GM13977 (cell line): ENCODE results near the gene ZBTB32.
"Not testable (repeated sequence)": the region's sequence is repeated elsewhere in the genome, so short reads cannot be mapped to it uniquely, and the experiment has no call there.

Source experiments
- DNase-seq: peaks from one replicate; pipeline ENCODE4 v3.0.0; 2012; ENCODE audit warnings: low spot score
- in situ Hi-C: fragments of 300-500 bp; cut with MboI; formaldehyde crosslinking; loops from one replicate; pipeline ENCODE4 v1.12.0; 2022; ENCODE audit warnings: low sequenced_read_pairs, low pct_unique_long_range_greater_than_20kb, mixed read lengths, inconsistent platforms; ENCODE audit not compliant: unreplicated experiment
- TF ChIP-seq, protein P1 (sequence below): IDR thresholded peaks from 2 replicates; pipeline ENCODE4 v1.5.1; 2012; ENCODE audit warnings: mild to moderate bottlenecking, control low read depth; ENCODE audit not compliant: insufficient read depth; ENCODE audit errors: extremely low read depth, missing control alignments

Gene ZBTB32

DNA sequence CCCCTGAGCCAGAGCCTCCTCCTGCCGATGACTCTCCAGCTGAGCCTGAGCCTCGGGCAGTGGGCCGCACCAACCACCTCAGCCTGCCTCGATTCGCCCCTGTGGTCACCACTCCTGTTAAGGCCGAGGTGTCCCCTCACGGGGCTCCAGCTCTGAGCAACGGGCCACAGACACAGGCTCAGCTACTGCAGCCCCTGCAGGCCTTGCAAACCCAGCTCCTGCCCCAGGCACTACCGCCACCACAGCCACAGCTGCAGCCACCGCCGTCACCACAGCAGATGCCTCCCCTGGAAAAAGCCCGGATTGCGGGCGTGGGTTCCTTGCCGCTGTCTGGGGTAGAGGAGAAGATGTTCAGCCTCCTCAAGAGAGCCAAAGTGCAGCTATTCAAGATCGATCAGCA, 17.0 kb downstream of the ZBTB32 start:
- TF ChIP-seq, protein P1, sequence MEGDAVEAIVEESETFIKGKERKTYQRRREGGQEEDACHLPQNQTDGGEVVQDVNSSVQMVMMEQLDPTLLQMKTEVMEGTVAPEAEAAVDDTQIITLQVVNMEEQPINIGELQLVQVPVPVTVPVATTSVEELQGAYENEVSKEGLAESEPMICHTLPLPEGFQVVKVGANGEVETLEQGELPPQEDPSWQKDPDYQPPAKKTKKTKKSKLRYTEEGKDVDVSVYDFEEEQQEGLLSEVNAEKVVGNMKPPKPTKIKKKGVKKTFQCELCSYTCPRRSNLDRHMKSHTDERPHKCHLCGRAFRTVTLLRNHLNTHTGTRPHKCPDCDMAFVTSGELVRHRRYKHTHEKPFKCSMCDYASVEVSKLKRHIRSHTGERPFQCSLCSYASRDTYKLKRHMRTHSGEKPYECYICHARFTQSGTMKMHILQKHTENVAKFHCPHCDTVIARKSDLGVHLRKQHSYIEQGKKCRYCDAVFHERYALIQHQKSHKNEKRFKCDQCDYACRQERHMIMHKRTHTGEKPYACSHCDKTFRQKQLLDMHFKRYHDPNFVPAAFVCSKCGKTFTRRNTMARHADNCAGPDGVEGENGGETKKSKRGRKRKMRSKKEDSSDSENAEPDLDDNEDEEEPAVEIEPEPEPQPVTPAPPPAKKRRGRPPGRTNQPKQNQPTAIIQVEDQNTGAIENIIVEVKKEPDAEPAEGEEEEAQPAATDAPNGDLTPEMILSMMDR, result no peak
- in situ Hi-C loops, result no loop called here
- DNase-seq, result no peak

GRCh38 chr19:35722461-35722860, 18.1 kb downstream of the ZBTB32 start:
- TF ChIP-seq, protein P1, result no peak
- in situ Hi-C loops, result no loop called here
- no peak for DNase-seq

GRCh38 chr19:35722897-35723296, 18.5 kb downstream of the ZBTB32 start:
- TF ChIP-seq, protein P1, result no peak
- in situ Hi-C loops, result no loop called here
- no peak for DNase-seq

- in situ Hi-C loops, result no loop called here
- TF ChIP-seq, protein P1, result no peak
- DNase-seq, result no peak
Measured at GRCh38 chr19:35723671-35724070, 19.3 kb downstream of the ZBTB32 start.

DNA sequence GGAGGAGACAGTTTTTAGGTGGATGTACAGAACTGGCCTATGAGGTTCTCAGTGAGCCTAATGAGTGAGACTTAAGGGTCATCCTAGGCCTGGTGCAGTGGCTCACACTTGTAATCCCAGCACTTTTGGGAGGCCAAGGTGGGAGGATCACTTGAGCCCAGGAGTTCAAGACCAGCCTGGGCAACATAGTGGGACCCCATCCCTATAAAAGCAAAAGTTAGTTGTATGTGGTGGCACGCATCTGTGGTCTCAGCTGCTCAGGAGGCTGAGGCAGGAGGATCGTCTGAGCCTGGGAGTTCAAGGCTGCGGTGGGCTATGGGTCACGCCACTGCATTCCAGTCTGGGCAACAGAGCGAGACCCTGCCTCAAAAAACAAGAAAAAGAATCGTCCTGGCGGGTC, 19.8 kb downstream of the ZBTB32 start:
- in situ Hi-C loops, DNase-seq: not testable (repeated sequence)

GRCh38 chr19:35724560-35724959, 20.2 kb downstream of the ZBTB32 start:
- TF ChIP-seq, protein P1, result no peak
- DNase-seq, result no peak
- in situ Hi-C loops, result no loop called here

DNA sequence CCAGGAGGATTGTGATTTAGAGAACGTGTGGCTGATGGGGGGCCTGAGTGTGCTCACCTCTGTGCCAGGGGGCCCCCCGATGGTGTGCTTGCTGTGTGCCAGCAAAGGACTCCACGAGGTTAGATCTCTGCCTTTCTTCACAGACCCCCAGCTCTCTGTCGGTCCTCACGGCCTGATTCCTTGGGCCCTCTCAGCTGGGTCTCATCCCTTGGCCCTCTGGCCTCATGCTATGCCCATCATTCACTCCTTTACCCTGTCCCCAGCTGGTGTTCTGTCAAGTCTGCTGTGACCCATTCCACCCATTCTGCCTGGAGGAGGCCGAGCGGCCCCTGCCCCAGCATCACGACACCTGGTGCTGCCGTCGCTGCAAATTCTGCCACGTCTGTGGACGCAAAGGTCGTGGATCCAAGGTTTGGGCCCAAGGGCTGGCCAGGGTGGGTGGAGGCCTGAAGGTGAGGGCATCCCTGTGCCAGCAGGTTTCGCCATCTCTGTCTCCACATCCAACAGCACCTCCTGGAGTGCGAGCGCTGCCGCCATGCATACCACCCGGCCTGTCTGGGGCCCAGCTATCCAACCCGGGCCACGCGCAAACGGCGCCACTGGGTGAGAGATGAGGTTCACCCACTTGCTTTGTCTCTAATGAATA, 21.0 kb downstream of the ZBTB32 start:
- in situ Hi-C loops, result no loop called here
- TF ChIP-seq, protein P1, result no peak
- DNase-seq, result peak; percentile 10
